Cortex of kidney (tissue), 1 donor: Measurements from ENCODE around the gene C19orf25.
"Not testable (repeated sequence)": the region's sequence is repeated elsewhere in the genome, so short reads cannot be mapped to it uniquely, and the experiment has no call there.

Experiments used
- DNase-seq: peaks from one replicate; lab custom pipeline; 2025; lab: John Stamatoyannopoulos, UW

The C19orf25 gene

DNA sequence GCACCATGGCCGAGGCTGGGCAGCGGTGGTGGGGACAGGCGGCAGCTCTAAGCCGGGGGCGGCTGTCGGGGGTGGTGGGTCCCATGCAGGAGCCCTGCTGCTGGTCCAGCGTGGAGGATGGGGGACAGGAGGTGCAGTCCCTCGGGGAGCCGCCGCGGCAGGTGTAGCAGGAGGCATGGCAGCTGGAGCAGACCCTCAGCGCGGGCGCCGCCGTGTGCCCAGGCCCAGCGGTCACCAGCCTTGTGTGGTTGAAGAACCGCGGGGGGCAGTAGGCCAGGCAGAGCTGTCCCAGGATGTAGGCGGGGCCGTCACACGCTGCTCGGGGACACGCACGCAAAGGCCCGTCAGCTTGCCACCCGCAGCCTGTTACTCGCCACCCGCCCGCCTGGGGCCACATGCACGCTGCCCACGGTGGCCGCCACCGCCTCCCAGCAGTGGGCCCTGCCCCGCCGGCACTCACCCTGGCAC, 2.9 kb upstream of the C19orf25 start:
- no peak for DNase-seq

GRCh38 chr19:1481224-1481892, 2.3 kb upstream of the C19orf25 start:
- no peak for DNase-seq

- not testable (repeated sequence) for DNase-seq
Measured at GRCh38 chr19:1477056-1477455, 2.0 kb downstream of the C19orf25 start.

DNA sequence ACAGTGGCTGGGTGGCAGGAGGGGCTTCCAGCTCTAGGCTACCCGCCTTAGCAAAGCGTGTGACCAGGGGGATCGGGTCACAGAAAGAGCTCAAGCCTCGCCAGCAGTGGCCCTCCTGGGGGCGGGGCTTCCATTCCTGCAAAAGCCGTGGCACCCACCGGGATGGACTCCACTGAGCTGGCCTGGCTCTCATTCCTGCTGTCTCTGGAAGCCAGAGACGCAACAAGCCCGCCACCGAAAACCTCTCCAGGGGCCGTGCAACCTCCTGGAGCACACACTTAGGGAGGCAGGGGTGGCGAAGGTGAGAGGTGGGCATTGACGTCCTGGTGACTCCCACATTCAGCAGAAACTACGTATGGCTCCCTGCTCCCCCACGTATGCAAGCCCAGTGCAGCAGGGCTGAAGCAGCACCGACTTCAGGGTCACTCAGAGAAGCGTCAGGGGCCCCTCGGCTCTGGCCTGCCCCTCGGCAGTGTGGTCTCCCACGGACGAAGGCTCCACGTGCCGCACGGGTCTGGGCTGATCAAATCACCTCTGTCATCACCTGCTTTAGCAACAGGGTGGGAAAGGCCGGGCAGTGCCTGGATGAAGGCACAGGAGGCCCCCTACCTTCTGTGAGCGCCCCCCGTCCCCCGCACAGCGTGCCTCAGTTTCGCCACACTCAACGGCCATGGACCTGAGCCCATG, 3.1 kb downstream of the C19orf25 start:
- no peak for DNase-seq

DNA sequence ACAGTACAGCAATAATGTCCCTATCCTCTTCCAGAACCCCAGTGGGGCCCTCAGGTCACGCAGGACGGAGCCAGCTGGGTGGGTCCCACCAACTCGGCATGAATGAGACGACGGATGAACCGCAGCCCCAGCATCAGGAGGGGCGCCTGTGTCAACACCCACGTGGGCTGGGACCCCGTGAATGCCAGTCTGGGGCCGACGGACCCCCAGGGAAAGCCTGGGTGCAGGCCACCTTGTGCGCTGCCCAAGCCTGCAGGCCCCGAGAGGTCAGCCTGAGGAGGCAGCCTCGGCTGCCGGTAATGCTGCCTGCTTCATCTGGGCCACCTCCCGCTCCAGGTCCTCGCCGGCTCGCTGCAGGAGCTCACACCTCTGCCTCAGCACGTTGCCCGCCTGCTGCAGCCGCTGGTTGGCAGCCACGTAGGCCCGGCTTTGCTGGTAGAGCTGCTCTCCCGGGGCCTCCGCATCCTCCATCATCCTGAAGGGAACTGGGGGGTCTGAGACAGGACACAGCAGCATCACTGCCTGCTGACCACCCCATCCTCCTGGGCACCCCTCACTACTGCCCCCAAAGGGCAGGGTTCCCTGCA, 4.2 kb downstream of the C19orf25 start:
- no peak for DNase-seq

- DNase-seq, result no peak
Measured at GRCh38 chr19:1474011-1474764, 4.8 kb downstream of the C19orf25 start.

DNA sequence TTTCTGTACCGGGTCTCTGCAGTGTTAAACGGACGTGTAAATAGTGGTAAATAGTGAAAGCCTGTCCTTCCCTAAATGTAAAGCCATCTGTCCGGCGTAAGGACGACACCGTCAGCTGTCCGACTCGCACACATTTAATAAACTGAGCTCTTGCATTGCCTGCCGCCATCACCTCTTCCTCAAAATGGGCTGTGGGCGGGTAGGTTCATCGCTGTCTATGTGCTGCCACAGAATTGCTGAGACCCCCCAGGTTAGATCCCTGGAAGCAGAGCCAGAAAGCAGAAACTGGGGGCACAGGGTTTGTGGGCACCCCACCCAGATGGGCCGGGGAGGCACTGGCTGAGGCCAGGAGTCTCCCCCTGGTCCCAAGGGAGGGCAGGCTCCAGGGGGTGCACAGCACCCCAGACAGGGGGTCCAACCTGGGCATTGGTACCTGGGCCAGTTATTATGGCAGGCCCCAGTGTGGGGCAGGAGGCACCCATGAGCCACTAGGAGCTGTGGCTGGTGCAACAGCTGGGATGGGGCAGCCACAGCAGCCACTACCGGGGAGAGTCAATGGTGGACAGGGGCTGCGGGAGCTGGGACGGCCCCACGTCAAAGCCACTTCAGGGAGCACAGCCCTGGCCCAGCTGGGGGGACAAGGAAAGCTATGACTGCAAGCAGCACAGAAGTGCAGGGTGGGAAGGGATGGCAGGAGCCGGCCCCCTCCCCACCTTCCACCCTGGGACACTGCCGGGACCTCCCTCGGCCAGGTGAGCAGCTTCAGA, 5.7 kb downstream of the C19orf25 start:
- no peak for DNase-seq

DNA sequence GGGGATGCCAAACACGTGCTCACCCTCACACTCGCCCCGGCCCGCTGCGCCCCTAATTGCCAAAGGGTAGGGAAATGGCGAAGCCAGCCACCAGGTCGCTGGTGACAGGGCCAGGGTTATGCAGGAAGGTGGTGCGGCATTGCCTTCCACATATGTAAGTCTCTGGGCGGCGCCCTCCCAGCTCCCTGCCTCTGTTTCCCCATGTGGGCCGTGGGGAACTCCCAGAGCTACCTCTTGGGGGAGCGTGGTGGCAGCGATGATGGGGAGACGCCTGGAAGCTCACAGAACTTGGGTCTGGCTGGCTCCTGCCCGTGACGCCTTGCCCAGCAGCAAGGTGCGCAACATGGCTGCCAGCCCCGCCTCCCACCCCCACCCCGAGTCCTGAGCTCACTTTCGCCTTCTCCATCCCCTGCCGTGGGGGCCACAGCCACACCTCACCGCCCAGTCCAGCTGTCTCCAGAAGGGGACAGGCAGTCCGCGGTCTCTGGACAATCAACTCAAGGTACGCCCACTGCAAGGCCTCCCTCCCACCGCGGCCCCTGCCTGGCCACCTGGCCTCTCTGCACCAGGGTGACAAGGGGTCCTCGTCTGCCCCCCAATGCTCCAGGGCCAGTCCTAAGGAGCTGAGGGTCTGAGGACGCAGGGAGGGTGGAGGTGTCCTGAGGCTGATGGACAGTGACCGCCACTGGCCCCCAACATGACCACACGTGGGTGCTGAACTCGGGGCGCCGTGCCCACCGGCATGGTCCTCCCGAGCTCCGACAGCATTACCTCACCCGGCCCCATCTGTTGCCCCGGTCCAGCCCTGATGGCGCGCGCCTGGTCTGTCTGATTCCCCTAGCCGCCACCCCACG, 6.6 kb downstream of the C19orf25 start:
- no peak for DNase-seq

GRCh38 chr19:1471515-1472160, 7.4 kb downstream of the C19orf25 start:
- DNase-seq, result no peak

GRCh38 chr19:1471010-1471514, 8.0 kb downstream of the C19orf25 start:
- no peak for DNase-seq

DNA sequence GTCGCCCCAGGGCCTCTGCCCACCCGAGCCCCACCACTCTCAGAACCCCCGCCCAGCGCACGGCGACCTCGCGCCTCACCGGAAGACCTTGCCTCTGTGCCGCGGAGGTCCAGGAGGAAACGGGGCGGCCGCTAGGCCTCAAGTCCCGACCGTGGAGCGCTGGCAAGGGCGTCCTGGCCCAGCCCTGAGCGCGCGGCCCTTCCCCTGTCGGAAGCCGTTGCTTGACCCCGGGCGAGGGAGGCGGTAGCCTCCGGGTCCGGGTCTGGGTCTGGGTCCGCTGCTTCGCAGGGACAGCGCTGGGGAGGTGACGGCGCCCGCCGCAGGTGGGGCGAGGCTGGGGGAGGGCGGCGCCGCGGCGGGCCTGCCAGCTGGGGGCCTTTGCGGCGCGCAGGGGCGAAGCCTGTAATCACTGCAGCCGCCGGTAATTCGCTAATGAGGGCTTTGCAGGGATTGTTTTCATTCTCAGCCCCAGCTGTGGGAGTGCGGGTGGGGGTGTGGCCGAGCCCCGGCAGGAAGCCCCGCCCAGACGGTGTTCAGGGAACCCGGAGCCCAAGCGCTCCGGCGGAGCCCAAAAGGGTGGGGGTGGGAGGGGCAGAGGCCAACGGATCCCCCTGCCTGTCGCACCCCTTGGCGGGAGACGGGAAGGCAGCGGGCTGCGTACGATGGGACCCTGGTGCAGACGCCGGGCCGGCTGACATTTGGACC, 8.6 kb downstream of the C19orf25 start:
- no peak for DNase-seq

- DNase-seq, result no peak
Measured at GRCh38 chr19:1470055-1470304, 9.0 kb downstream of the C19orf25 start.

- no peak for DNase-seq
Measured at GRCh38 chr19:1469255-1470054, 9.6 kb downstream of the C19orf25 start.

DNA sequence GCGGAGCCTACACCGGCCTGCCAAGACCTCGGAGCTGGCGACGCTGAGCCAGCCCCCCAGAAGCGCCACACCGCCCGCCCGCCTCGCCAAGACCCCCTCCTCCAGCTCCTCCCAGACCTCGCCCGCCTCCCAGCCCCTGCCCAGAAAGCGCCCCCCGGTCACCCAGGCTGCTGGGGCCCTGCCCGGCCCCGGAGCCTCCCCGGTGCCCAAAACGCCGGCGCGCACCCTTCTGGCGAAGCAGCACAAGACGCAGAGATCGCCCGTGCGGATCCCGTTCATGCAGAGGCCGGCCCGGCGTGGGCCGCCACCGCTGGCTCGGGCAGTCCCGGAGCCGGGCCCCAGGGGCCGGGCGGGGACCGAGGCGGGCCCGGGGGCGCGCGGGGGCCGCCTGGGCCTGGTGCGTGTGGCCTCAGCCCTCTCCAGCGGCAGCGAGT, 10.2 kb downstream of the C19orf25 start:
- DNase-seq, result no peak

- no peak for DNase-seq
Measured at GRCh38 chr19:1468274-1468820, 10.7 kb downstream of the C19orf25 start.

GRCh38 chr19:1467490-1468273, 11.3 kb downstream of the C19orf25 start:
- no peak for DNase-seq

DNA sequence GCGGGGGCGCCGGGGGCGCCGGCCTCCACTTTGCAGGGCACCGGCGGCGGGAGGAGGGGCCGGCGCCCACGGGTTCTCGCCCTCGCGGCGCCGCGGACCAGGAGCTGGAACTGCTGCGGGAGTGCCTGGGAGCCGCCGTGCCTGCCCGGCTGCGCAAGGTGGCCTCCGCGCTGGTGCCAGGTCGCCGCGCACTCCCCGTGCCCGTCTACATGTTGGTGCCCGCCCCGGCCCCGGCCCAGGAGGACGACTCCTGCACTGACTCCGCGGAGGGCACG, 11.9 kb downstream of the C19orf25 start:
- no peak for DNase-seq
